Measurements from ENCODE around the gene CNTN2.

Gene CNTN2

DNA sequence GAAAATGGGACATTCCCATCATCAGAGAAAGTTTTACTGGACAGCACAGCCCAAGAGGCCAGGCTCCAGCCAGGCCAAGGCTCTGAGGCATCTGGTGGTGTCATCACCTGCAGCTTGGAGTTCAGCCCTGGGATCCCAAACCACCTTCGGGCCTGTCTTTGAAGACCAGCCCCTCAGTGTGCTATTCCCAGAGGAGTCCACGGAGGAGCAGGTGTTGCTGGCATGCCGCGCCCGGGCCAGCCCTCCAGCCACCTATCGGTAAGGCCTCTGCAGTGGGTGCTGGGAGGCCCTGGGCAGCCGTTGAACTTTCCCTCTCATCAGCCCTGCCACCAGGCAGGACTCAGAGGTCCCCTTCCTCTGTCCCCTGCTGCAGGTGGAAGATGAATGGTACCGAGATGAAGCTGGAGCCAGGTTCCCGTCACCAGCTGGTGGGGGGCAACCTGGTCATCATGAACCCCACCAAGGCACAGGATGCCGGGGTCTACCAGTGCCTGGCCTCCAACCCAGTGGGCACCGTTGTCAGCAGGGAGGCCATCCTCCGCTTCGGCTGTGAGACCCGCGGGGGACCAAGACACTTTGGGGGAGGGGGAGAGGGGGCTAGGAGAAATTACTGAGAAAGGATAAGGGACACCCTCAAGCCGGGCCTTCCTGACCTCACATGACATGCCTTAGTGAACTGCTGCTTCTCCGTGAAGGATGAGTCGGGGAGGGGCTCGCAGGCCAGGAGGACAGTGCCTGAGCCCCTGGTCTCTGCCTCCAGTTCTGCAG, 15.0 kb downstream of the CNTN2 start:
- TF ChIP-seq TAF1 (IDR thresholded peaks at IDR 0.05; ENCODE audit: borderline replicate concordance, insufficient read depth, low read length) = no peak
- no peak for TF ChIP-seq FOXP2 (optimal IDR thresholded peaks at IDR 0.05; ENCODE audit: borderline replicate concordance, extremely low read depth, extremely low read length, insufficient read depth)
- TF ChIP-seq, protein P1, sequence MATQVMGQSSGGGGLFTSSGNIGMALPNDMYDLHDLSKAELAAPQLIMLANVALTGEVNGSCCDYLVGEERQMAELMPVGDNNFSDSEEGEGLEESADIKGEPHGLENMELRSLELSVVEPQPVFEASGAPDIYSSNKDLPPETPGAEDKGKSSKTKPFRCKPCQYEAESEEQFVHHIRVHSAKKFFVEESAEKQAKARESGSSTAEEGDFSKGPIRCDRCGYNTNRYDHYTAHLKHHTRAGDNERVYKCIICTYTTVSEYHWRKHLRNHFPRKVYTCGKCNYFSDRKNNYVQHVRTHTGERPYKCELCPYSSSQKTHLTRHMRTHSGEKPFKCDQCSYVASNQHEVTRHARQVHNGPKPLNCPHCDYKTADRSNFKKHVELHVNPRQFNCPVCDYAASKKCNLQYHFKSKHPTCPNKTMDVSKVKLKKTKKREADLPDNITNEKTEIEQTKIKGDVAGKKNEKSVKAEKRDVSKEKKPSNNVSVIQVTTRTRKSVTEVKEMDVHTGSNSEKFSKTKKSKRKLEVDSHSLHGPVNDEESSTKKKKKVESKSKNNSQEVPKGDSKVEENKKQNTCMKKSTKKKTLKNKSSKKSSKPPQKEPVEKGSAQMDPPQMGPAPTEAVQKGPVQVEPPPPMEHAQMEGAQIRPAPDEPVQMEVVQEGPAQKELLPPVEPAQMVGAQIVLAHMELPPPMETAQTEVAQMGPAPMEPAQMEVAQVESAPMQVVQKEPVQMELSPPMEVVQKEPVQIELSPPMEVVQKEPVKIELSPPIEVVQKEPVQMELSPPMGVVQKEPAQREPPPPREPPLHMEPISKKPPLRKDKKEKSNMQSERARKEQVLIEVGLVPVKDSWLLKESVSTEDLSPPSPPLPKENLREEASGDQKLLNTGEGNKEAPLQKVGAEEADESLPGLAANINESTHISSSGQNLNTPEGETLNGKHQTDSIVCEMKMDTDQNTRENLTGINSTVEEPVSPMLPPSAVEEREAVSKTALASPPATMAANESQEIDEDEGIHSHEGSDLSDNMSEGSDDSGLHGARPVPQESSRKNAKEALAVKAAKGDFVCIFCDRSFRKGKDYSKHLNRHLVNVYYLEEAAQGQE (IDR thresholded peaks at IDR 0.05; ENCODE audit: insufficient read depth in 1 of 2, low read depth in 2 of 2, low read length in 2 of 2) = no peak
- TF ChIP-seq SIN3A (IDR thresholded peaks at IDR 0.05; ENCODE audit: borderline replicate concordance, insufficient read depth, low read length) = no peak
- TF ChIP-seq POLR2AphosphoS5 (IDR thresholded peaks at IDR 0.05; ENCODE audit: low read depth, low read length) = no peak

DNA sequence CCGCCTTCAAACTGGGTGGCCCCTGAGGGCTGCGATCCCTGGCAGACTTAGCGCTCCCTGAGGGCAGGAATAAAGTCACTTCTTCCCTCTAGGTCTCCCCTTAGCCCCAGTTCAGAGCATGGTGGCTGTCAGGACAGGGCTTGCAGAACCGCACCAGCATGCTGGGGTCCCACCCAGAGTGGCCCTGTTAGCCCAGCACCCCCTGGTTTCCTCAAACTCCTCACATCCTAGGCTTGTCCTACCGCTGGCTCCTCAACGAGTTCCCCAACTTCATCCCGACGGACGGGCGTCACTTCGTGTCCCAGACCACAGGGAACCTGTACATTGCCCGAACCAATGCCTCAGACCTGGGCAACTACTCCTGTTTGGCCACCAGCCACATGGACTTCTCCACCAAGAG, 15.8 kb downstream of the CNTN2 start:
- TF ChIP-seq, protein P1 (IDR thresholded peaks at IDR 0.05; ENCODE audit: insufficient read depth in 1 of 2, low read depth in 2 of 2, low read length in 2 of 2) = no peak
- TF ChIP-seq TAF1 (IDR thresholded peaks at IDR 0.05; ENCODE audit: borderline replicate concordance, insufficient read depth, low read length) = no peak
- TF ChIP-seq SIN3A (IDR thresholded peaks at IDR 0.05; ENCODE audit: borderline replicate concordance, insufficient read depth, low read length) = no peak
- TF ChIP-seq POLR2AphosphoS5 (IDR thresholded peaks at IDR 0.05; ENCODE audit: low read depth, low read length) = no peak
- no peak for TF ChIP-seq FOXP2 (optimal IDR thresholded peaks at IDR 0.05; ENCODE audit: borderline replicate concordance, extremely low read depth, extremely low read length, insufficient read depth)

DNA sequence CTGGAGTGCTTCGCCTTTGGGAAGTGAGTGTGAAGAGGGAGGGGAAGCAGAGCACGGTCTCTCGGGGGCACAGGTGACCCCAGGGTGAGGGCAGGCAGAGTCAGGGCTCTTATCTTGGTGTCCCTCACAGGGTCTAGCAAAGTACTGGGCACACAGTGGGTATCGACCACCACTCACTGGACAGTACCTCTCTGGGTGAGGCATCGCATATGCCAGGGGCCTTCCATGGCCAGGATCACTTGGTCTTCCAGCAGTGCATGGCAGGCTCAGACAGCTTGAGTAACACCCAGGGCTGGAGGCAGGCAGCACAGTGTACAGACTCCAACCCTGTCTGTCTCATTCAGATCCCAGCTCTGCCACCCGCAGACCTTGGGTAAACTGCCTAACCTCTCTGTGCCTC, 16.6 kb downstream of the CNTN2 start:
- no peak for TF ChIP-seq FOXP2 (optimal IDR thresholded peaks at IDR 0.05; ENCODE audit: borderline replicate concordance, extremely low read depth, extremely low read length, insufficient read depth)
- TF ChIP-seq TAF1 (IDR thresholded peaks at IDR 0.05; ENCODE audit: borderline replicate concordance, insufficient read depth, low read length) = no peak
- TF ChIP-seq POLR2AphosphoS5 (IDR thresholded peaks at IDR 0.05; ENCODE audit: low read depth, low read length) = no peak
- TF ChIP-seq SIN3A (IDR thresholded peaks at IDR 0.05; ENCODE audit: borderline replicate concordance, insufficient read depth, low read length) = no peak
- TF ChIP-seq, protein P1 (IDR thresholded peaks at IDR 0.05; ENCODE audit: insufficient read depth in 1 of 2, low read depth in 2 of 2, low read length in 2 of 2) = no peak

DNA sequence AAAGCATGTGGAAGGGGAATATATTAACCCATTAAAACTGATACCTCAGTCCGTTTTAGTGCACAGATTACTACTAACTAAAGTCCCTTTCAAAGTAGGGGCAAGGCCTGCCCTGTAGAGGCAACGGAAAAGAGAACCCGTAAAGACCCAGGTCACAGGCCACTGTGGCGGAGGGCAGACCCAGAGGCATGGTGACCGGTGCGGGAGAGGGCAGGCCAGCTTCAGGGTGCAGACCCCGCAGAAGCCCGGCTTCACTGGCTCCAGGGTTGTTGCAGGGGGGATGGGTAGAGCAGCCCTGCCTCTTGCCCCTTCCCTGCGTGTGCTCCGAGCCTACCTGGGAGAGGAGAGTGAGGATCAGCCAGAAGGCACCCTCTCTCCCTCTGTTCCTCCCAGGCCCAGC, 17.7 kb downstream of the CNTN2 start:
- TF ChIP-seq POLR2AphosphoS5 (IDR thresholded peaks at IDR 0.05; ENCODE audit: low read depth, low read length) = no peak
- TF ChIP-seq FOXP2 (optimal IDR thresholded peaks at IDR 0.05; ENCODE audit: borderline replicate concordance, extremely low read depth, extremely low read length, insufficient read depth) = no peak
- TF ChIP-seq TAF1 (IDR thresholded peaks at IDR 0.05; ENCODE audit: borderline replicate concordance, insufficient read depth, low read length) = no peak
- TF ChIP-seq, protein P1 (IDR thresholded peaks at IDR 0.05; ENCODE audit: insufficient read depth in 1 of 2, low read depth in 2 of 2, low read length in 2 of 2) = no peak
- no peak for TF ChIP-seq SIN3A (IDR thresholded peaks at IDR 0.05; ENCODE audit: borderline replicate concordance, insufficient read depth, low read length)
